HG03175 (cell line): ENCODE results near the gene DEF6.
"Not testable (repeated sequence)": the region's sequence is repeated elsewhere in the genome, so short reads cannot be mapped to it uniquely, and the experiment has no call there.

ENCODE experiments used
- ATAC-seq: cut with Tn5 transposase; IDR thresholded peaks from one replicate; pipeline ENCODE4 v1.9.1; 2021; ENCODE audit warnings: mild to moderate bottlenecking, moderate library complexity; ENCODE audit not compliant: unreplicated experiment

Gene DEF6

GRCh38 chr6:35309611-35310264 lies 12.1 kb downstream of the DEF6 start:
- ATAC-seq: no peak

GRCh38 chr6:35310265-35310831 lies 12.7 kb downstream of the DEF6 start:
- no peak for ATAC-seq

GRCh38 chr6:35311390-35312075 lies 13.9 kb downstream of the DEF6 start:
- ATAC-seq: peak; percentile 61

DNA sequence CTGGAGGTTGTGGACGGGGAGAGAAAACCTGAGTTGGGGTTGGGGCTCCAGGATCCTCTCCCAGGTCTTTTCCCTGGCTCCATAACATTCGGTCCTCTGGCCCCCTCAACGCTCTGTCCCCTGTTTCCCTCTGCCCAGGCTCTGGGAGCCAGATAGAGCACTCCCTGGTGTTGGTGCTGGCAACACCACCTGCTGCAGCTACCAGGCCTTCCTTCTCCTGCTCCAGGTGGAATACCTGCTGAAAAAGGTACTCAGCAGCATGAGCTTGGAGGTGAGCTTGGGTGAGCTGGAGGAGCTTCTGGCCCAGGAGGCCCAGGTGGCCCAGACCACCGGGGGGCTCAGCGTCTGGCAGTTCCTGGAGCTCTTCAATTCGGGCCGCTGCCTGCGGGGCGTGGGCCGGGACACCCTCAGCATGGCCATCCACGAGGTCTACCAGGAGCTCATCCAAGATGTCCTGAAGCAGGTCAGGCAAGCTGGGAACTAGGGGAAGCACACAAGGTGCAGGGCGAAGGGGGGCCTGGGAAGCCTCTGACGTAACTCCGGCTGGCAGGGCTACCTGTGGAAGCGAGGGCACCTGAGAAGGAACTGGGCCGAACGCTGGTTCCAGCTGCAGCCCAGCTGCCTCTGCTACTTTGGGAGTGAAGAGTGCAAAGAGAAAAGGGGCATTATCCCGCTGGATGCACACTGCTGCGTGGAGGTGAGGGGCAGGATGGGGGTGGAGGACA lies 14.6 kb downstream of the DEF6 start:
- no peak for ATAC-seq

GRCh38 chr6:35312807-35313206 lies 15.2 kb downstream of the DEF6 start:
- no peak for ATAC-seq

DNA sequence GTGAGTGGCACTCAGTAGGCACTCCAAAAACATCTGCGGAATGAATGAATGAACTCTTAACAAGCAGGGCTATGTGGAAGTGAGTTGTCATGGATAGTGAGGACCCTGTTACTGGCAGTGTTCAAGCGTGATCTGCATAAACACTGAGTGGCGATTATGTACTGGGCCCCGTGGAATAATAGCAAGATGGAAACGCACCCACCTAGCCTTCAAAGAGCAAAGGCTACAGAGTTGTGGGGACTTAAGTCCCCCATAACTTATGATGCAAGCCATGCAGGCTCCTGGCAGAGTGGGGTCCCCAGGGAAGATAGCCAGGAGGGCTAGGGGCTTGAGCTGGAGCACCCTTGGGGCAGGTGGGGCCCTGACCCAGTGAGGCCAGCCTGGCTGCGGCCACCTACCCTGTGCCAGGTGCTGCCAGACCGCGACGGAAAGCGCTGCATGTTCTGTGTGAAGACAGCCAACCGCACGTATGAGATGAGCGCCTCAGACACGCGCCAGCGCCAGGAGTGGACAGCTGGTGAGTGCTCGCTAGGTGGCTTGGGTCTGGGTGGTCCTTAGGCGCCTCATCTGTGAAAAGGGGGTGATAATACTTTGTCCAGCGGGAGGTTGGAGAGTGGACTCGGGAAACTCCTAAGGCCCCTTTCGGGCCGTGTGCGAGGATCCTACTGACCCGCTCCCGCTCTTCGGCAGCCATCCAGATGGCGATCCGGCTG lies 20.0 kb downstream of the DEF6 start:
- no peak for ATAC-seq

GRCh38 chr6:35318196-35319171 lies 20.9 kb downstream of the DEF6 start:
- ATAC-seq: no peak

GRCh38 chr6:35319346-35320030 lies 21.9 kb downstream of the DEF6 start:
- no peak for ATAC-seq

GRCh38 chr6:35320031-35320410 lies 22.4 kb downstream of the DEF6 start:
- ATAC-seq: no peak

- ATAC-seq: no peak
Measured at GRCh38 chr6:35321091-35321490, 23.5 kb downstream of the DEF6 start.

GRCh38 chr6:35327349-35328027 lies 29.9 kb downstream of the DEF6 start:
- peak; percentile 60 for ATAC-seq

DNA sequence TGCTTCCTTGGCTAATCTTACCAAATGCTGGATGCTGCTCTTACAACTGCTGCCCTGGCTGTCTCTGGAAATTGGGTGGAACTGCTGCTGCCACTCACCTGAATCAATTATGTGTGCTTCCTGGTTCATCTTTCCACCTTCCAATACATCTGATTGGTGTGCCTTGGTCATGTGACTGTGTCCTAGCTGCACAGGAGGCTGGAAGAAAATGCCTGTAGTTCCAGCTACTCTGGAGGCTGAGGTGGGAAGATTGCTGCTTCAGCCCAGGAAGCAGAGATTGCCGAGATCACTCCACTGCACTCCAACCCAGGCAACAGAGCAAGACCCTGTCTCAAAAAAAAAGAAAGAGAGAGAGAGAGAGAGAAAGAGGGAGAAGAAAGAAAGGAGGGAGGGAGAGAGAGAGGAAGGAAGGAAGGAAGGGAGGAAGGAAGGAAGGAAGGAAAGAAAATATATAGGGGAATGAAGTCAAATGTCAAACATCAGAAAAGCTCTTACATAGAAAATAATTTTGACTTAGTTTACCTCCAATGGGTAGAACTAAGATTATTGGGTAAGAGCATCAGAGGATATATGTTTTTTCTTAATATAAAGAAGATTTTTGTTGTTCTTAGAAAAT lies 30.6 kb downstream of the DEF6 start:
- ATAC-seq: no peak

DNA sequence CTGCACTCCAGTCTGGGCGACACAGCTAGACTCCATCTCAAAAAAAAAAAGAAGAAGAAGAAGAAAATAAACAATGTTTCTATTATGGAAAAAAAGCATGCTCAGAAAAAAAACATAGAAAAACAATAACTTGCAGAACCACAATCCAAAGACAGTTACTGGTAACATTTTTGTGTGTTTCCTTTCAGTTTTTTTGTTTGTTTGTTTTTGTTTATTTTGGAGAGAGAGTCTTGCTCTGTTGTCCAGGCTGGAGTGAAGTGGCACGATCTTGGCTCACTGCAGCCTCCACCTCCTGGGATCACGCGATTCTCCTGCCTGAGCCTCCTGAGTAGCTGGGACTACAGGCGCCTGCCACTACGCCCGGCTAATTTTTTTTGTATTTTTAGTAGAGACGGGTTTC lies 31.3 kb downstream of the DEF6 start:
- ATAC-seq: not testable (repeated sequence)

- no peak for ATAC-seq
Measured at GRCh38 chr6:35330541-35331119, 33.0 kb downstream of the DEF6 start.

- ATAC-seq: not testable (repeated sequence)
Measured at GRCh38 chr6:35332074-35332887, 34.7 kb downstream of the DEF6 start.

- no peak for ATAC-seq
Measured at GRCh38 chr6:35341557-35341956, 43.9 kb downstream of the DEF6 start.
